CD4-positive, alpha-beta T cell treated with Interleukin-15 for 4 hours (primary cell): ENCODE measurements around the gene PCSK6.

Experiments used
- DNase-seq: peaks from one replicate; pipeline ENCODE4 v3.0.0-alpha.2; 2020; ENCODE audit warnings: low spot score

PCSK6 gene

DNA sequence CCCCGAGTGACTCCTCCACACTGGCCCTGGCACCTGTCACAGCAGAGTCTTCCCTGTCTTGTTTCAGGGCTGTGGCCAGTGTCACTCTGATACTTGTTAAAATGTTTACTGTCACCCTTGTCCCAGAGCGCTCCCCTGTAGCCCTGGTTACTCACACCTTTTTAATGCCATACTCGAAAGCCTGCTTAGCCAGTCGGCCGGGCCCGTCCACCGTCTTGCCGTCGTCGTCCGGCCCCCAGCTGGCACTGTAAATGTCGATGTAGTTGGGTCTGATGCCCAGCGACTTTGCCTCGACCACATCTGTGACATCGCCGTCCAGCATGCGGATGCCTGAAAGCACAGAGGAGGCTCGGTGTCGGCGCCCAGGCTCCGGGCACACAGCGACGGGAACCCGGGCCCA is 91.3 kb downstream of the PCSK6 start:
- no peak for DNase-seq

DNA sequence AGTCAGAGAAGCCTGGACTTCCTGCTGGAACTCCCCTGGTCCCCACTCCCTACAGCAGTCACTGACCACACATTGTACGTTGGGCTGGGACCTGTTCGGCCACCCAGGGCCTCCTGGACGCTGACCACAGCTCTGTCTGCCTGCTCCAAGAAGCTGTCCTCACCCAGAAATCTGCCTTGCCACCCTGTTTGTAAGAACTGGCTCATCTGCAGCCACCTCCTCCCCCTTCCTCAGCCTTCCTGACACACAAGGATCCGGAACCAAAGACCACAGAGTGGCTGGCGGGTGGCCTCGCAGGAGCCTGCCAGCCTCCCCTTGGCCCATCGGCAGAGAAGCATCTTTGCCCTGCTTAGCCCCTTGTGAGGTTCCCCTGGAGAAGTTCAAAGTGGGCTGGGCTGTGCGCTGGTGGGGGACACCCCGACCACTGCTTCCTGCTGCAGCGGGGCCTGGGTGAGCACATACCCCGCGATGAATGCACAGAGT is 91.9 kb downstream of the PCSK6 start:
- no peak for DNase-seq

DNA sequence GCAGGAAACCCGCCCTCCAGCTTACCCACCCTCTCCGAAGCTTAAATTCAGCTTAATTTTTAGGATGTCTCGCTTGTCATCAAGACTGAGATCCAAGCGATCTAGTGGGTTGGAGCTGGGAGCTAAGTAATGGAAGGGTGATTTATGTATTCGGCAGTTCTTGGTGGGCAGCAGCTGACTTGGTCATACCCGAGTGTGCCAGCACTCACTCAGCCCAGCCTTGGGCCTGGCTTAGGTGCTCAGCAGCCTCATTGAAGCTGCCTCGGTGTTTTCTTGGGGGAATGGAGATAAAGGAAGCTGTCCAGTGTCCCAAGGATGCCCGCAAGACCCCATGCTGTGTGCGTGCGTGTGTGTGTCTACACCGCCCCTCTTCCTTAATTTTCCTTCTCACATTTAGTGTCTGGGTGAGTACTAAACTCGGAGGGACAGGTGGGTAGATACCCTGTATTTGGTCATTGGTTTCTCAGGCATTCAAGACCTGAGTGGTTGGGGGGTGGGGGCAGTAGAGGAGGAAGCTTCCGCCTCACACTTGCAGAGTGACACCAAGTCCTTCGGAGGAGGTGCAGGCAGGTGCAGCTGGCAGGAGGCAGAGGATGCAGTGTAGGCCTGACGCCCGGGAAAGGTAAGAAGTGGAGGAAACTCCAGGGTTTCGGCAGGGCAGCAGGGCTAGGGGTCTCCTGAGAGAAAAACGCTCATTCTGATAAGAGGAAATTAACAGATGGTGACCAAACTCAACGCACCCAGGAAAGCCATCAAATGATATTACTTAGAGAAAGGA is 92.8 kb downstream of the PCSK6 start:
- no peak for DNase-seq

DNA sequence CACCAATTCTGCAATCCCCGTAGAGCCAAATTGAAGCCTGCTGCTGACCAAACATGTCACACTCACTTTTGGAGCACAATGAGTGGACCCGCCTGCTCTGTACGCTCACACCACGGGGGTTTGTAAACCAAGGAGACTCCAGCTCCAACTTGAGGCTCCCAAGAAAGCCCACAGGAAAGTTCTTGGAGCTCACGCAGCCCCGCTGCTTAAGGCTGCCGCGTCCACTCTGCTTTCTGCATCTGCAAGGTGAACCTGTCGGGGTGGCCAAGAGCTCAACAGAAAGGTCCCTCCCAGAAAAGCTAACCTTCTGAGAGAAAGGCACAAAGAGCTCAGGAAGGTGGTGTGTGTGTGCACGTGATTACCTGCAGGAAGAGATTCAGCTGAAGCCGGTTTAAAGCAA is 94.9 kb downstream of the PCSK6 start:
- DNase-seq = no peak

DNA sequence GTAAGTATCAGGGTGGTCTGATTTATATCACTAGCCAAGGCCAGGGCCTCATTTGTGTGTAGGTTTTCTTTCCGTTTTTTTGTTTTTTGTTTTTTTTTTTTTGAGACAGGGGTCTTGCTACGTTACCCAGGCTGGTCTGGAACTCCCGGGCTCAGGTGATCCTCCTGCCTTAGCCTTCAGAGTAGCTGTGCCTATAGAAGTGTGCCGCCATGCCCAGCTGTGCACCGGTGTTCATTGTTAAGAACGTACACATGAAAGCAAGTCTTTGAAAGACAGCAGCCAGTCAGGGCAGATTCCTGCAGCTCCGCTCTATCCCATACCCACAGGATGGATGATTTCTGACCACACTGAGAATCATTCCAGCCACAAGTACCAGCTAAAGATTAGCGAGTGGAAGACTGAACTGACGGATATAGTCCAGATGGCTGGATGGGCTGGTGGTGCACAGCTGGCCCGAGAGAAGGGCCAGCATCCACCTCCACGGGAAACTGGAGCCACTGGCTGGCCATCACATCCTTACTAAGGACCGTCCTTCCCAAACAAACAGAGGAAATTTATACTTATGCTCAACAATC is 95.4 kb downstream of the PCSK6 start:
- no peak for DNase-seq

DNA sequence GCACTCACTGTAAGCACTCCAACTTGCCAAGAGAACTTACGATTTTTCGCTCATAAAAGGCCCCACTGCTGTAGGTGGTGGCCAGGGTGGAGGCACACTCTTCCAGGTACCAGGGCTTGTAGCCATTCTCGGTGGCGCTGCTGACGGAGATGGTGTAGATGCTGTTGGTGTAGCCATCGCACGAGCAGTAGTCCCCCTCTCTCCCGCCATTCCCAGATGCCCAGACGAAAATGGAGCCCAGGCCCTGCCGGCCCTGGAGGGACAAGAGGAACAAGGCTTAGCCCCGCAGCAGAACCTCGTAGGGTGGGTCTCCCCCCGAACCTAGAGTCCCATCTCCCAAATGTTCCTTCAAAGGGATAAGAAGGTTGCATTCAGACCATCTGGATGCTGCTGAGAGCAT is 96.3 kb downstream of the PCSK6 start:
- no peak for DNase-seq

DNA sequence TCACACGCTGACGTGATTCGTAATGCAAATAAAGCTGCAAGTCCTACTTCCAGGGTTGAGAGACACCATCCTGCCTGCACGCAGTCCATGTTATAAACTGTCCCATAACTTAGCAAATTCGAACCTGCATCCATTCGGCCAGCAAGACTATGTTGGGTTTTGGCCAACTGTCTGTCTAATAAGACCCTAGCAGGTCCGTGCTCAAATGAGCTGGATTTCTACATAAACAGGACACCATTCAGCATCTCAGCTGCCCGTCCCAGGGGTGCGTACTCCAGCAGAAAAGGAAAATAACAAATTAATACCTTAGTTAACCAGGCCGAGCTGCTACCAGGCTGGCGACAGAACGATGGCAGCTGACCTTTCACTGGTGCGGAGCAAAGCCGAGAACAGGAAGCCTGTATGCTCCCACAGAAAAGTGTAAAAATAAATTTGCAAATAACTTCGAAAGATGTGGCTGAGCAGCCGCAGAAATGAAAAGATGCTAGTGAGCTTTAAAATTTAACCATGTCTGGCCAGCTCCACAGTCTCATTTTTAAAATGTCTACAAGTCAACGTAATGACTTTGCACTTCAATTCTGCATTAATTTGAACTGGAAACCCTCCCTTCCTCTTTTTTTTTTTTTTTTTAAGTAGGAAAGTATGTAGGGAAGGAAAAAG is 97.4 kb downstream of the PCSK6 start:
- no peak for DNase-seq

DNA sequence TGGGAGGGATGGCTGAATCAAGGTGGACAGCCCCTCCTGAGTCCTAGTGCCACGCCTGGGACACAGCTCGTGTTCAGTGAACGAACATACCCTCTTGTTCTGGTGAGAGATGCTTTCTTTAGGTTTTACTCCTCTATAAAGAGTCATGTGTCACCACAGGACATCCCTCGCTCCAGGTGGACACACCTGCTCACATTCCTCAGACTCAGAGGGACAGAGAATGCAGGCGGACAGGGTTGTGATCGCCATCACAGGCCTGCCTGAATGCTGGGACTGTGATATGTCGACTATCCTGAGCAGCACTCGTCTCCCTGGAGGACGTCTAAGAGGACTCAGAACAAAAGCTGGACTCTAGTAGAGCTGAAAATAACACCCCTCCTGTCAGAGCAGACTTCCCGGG is 98.1 kb downstream of the PCSK6 start:
- DNase-seq = no peak

DNA sequence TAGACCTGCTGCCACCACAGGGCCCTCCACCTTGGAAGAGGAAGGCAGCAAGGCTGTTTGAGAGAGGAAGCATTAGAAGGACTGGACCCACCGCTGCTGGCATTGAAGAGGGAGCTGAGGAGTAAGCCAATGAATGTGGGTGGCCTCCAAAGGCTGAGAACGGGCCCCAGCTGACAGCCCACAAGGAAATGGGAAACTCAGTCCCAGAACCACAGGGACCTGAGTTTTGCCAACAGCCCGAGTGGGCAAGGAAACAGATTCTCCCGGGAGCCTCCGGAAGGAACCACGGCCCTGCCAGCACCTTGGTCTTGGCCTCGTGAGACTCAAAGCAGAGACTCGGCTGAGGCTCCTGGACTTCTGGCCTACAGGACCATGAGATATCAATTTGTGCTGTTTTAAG is 99.0 kb downstream of the PCSK6 start:
- no peak for DNase-seq

DNA sequence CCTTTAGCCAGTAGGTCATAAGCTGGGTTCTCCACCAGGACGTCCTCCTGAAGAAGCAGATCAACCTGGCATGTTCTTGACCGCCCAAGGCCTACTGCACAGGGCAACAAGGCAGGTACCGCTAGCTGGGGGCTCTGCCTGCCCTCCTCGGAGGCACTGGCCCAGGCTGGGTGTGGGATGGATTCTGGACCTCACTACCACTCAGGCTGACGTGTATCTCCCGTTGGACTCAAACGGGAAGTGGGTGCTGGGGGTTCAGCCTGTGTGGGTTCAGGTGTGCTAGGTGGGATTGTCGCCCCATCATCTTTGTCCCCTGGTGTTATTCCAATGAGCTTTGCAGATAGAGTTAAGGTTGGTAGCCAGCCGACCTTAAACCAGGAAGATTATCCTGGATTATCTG is 99.4 kb downstream of the PCSK6 start:
- no peak for DNase-seq

DNA sequence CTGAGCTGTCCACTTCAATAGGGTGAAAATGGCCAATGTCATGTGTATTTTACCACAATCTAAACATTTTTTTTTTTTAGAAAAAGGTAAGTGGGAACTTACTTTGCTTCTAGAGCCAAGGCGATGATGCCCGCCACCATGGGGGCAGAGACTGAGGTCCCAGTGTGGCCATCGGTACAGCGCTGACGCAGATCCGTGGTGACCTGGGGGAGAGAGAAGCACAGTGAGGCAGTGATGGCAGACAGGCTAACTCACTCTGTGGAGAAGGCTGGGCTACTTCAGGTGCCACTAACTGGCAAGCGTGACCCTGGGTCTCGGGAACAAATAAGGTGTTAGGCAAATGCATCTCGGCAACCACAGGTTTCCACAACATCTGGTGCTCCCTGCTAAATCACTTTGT is 100.1 kb downstream of the PCSK6 start:
- no peak for DNase-seq

DNA sequence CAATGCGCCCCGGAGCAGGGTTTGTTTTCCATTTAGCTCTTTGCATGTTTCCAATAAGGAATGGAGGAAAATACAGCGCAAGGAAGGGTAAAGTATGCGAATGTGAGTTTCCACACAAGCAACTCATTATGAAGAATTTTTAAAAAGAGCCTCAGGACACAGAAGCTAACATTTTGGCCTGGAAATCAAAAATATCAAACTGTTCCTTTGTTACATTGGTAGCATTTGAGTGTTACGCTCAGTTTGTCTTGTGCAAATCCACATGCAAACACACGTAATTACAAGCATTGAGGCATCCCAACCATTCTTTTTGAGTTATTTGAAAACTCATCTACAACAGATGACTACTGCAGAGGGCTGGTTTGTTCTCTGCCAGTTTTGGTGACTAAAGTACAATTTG is 101.5 kb downstream of the PCSK6 start:
- no peak for DNase-seq

DNA sequence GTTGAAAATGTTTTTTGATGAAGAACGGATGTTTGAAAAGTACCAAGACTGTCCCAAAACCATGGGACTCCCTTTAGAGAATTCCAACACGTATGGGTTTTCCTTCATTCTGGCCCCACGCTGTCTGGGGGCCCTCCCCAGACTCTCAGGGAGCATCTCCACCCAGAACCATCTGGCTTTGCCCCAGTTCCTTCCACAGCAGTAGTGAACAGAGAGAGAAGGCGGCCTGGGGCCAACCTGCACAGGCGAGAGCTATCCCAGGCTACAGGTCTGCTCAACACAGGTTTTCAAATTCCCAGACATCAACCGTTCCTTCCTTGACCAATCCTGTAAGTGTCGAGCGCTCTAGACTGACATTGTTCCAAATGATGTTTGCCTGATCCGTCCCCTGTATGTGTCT is 101.9 kb downstream of the PCSK6 start:
- DNase-seq = no peak

DNA sequence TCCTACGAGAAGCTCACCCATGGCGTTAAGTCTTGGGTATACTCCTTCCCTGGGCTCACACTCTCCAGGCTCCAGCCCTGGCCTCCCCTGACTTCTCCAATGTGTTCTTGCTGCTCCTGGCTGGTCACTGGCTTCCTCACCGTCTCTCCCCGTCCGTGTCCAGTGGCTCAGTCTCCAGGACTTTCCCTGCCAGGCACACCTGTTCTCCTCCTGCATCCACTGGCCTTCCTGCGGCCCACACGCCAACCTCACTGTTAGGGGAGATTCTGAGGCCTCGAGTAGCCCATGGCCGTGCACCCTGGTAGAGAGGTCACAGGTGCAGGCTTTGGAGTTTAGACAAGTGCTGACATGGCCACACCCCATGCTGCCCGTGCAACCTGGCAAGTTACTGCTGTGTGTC is 102.5 kb downstream of the PCSK6 start:
- no peak for DNase-seq

DNA sequence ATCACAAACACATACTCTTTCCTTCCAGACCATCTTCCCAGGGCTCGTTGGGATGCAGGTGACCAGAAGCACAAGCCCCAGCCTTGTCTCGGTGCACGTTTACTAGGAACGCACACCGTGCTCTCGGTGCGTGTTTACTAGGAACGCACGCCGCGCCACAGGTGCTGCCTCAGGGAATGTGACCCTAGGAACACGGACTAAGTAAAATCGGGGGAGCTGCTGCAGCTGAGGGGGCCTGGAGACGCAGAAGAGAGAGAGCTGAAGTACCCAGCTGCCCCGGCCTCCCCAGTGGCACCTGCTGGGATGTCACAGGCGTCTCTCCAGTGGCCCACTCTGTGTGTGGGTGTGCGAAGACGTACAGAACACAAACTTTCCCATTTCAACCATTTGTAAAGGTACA is 103.5 kb downstream of the PCSK6 start:
- DNase-seq = no peak

DNA sequence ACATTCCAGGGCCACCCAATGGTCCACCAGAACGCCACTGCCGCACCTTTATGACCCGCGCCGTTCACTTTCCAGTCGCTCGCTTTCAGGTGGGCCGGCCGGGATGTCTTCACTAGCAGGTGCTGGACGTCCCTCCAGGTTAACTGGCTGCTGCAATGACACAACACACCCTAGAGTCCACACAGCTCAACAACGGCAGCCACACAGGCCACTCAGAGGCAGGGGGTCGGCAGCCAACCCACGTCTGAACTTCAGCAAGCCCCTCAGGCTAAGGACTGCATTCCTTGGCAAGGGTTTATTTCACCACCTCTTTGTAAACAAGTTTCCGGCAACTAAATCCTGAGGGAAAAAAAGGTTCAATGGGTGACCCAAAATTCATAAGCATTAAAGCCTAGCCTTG is 105.2 kb downstream of the PCSK6 start:
- DNase-seq = no peak

DNA sequence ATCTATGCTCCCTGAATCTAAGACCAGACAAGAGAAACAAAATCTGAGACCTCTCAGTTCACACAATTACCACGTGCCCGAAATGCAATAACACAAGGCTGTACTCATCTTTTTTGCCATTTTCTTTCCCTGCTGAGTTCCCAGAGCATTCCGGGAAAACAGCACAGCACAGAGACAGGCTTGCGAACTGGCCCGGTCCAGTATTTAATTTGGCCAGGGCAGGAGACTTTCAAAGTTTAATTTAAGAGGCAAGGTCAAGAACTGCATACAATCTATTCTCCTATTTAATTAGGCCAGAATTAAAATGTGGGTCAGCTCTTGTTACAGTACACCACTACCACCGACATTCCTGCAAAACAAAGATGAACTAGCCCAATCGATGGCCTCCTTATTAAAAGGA is 107.0 kb downstream of the PCSK6 start:
- no peak for DNase-seq

DNA sequence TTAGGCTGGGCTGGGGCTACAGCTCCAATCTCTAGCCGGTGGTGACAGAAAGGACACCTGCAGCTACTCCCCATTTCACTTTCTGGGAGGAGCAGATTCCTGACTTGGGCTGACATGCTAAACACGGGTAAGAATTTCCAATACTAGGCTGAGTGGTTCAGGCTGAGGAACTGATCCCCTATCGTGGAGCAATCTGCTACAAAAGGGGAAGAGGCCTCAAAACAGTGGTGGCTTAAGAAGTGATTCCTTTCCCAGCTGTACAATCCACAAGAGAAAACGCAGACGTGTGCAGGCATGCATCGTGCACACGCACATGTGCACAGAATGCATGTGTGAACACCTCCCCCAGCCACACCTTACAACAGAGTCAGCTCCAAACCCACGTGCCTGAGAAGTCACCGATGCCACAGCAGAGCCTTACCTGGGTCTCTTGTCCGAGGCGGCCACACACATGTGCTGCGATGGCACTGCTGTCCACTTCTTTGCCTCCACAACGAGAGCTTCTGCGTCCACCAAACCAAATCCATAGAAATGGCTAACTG is 107.8 kb downstream of the PCSK6 start:
- no peak for DNase-seq

DNA sequence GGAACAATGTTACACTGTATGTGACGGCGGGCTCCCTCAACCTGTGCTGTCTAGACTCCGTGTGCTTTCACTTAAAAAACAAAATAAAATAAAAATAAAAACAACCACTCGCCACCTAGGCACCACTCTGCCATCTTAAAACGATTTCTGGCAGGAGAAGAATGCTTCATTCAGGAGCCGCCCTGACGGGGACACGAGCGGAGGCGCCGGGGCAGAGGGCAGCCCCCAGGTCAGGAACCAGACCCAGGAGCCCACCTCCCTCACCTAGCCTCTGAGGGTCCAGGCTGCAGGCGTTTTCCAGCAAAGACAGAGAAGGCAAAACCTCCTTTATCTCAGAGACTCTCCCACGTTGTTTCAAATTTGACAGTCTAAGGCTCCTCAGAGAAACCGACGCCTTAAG is 109.4 kb downstream of the PCSK6 start:
- DNase-seq = no peak

DNA sequence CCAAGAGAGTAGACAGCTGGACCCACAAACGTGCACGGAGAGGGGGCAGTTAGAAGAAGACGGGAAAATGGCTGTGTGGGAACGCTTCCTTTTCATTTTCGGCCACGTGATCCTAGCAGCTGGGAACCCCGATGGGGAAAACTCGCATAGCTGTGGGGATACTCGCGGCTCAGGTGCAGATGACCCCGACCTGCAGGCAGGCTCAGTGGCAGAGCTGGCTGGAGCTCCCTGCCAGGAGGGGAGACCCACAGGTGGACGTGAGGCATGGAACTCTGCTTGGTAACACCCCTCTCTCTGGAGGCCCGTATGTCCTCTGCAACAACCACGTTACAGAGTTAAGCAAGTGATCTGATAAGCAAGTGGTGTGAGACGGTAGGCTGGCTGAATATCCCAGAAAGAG is 109.9 kb downstream of the PCSK6 start:
- no peak for DNase-seq

DNA sequence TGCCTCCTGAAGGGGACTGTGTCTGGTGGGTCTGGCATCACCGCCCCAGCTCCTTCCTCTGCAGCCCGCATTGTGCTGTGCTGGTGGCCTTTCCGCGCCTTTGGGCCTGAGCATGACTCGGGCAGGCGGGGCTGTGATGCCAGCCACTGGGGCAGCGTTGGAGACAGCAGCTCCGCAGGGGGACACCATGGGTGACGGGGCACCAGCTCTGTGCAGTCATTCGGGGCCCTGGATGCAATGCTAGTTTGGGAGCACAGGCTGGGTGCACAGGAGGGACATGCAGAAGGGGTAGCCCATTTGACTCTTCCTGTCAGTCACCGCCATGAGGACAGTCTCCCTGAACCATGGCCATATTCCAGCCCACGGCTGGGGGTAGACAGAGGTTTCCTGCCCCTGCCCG is 110.6 kb downstream of the PCSK6 start:
- no peak for DNase-seq

DNA sequence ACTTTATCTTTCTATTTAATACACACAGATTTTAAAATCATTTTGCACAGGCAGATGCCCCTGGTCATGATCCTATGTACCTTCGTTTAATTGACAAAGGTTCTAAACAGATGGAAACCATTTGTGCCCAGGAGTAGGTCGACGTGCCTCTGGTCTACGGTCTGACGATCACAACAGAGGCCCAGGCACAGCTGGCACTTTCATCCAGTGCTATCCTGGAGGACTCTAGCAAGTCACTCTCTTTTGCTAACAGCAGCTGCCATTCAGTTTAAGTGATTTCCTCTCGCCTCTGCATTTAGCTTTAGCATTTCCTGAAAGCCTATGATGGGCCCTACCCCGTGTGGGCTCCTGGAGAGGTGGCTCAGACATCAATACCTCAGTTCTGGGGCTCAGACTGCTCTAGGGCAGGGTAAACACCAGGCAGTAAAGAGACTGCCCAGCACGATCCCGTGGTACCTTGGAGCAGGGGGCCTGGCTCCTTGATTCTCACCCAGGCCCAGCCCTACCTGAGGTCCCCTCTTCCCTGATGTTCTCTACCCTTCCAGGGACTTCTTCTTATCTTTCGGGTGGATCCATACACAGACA is 111.2 kb downstream of the PCSK6 start:
- no peak for DNase-seq
